DMS 273 treated with DMSO at 0.1 percent for 48 hours (cell line): Measurements from ENCODE around the gene CYP2S1.
"Not testable (repeated sequence)": the region's sequence is repeated elsewhere in the genome, so short reads cannot be mapped to it uniquely, and the experiment has no call there.

Source experiments
- DNase-seq: peaks from one replicate; lab custom pipeline; 2025; lab: John Stamatoyannopoulos, UW

The CYP2S1 gene

GRCh38 chr19:41194157-41194552 is 1.1 kb downstream of the CYP2S1 start:
- no peak for DNase-seq

- DNase-seq = no peak
Measured at GRCh38 chr19:41195675-41196497, 2.9 kb downstream of the CYP2S1 start.

GRCh38 chr19:41198559-41198958 is 5.5 kb downstream of the CYP2S1 start:
- no peak for DNase-seq

- DNase-seq = no peak
Measured at GRCh38 chr19:41203371-41203770, 10.4 kb downstream of the CYP2S1 start.

- DNase-seq = not testable (repeated sequence)
Measured at GRCh38 chr19:41204338-41204737, 11.3 kb downstream of the CYP2S1 start.

GRCh38 chr19:41205995-41206394 is 13.0 kb downstream of the CYP2S1 start:
- no peak for DNase-seq

GRCh38 chr19:41206456-41206855 is 13.4 kb downstream of the CYP2S1 start:
- no peak for DNase-seq

GRCh38 chr19:41206926-41207750 is 14.1 kb downstream of the CYP2S1 start:
- no peak for DNase-seq

GRCh38 chr19:41214161-41214560 is 21.1 kb downstream of the CYP2S1 start:
- no peak for DNase-seq

GRCh38 chr19:41217741-41218140 is 24.7 kb downstream of the CYP2S1 start:
- DNase-seq = no peak

GRCh38 chr19:41218249-41218614 is 25.2 kb downstream of the CYP2S1 start:
- DNase-seq = no peak

GRCh38 chr19:41218615-41219507 is 25.8 kb downstream of the CYP2S1 start, which contains the start of gene AXL:
TSS of gene AXL (plus strand) at chr19:41219223. CDS start at chr19:41219393, 170 bp downstream.
- no peak for DNase-seq

GRCh38 chr19:41219924-41220567 is 27.0 kb downstream of the CYP2S1 start:
- DNase-seq = no peak

GRCh38 chr19:41220811-41221210 is 27.8 kb downstream of the CYP2S1 start:
- no peak for DNase-seq

- no peak for DNase-seq
Measured at GRCh38 chr19:41221514-41222205, 28.6 kb downstream of the CYP2S1 start.

- DNase-seq = no peak
Measured at GRCh38 chr19:41222240-41222639, 29.2 kb downstream of the CYP2S1 start.

GRCh38 chr19:41223431-41224234 is 30.6 kb downstream of the CYP2S1 start:
- DNase-seq = no peak

GRCh38 chr19:41224632-41225031 is 31.6 kb downstream of the CYP2S1 start:
- DNase-seq = no peak

GRCh38 chr19:41225238-41226052 is 32.4 kb downstream of the CYP2S1 start:
- DNase-seq = no peak
